Transverse colon (tissue), 4 donors: ENCODE measurements around the gene ERP27. TPM values are rescaled to one million over a fixed set of nuclear protein-coding genes. Genes with fewer than 3 reads are reported as not detected.

Experiments used
- DNase-seq: peaks from one replicate; pipeline ENCODE4 v3.0.0-alpha.2; 2019
- H3K27ac ChIP-seq, 4 donors: fragments of 200-600 bp; sonication (generic); 2 replicates each; pipeline ENCODE4 v1.5.1; 2016 to 2018; ENCODE audit warnings: inconsistent platforms in 4 of 4
- H3K27me3 ChIP-seq: fragments of 200-600 bp; sonication (generic); 2 replicates; pipeline ENCODE4 v1.5.1; 2017; ENCODE audit warnings: inconsistent platforms
- H3K36me3 ChIP-seq, 4 donors: fragments of 200-600 bp; sonication (generic); 2 replicates each; pipeline ENCODE4 v1.5.1; 2017 to 2019; ENCODE audit warnings: inconsistent platforms in 4 of 4
- H3K4me1 ChIP-seq, 4 donors: fragments of 200-600 bp; sonication (generic); 2 replicates each; pipeline ENCODE4 v1.5.1; 2017 to 2020; ENCODE audit warnings: inconsistent platforms in 4 of 4
- H3K4me3 ChIP-seq, 4 donors: fragments of 200-600 bp; sonication (generic); 1 replicate in 1 of 4; 2 replicates in 3 of 4; pipeline versions ENCODE4 v1.5.1 to v1.6.1; 2017 to 2019; ENCODE audit warnings: inconsistent platforms in 4 of 4
- H3K9me3 ChIP-seq, 2 donors: fragments of 200-600 bp; sonication (generic); 2 replicates each; pipeline ENCODE4 v1.5.1; 2017 to 2019; ENCODE audit warnings: inconsistent platforms in 2 of 2
- EP300 ChIP-seq: sonication (generic); formaldehyde crosslinking; IDR thresholded peaks from one replicate; pipeline ENCODE4 v1.6.1; 2017; ENCODE audit warnings: antibody characterized with exemption, low read depth
- POLR2A ChIP-seq: fragments of 450-650 bp; IDR thresholded peaks from one replicate; pipeline ENCODE4 v1.6.1; 2016; ENCODE audit warnings: antibody characterized with exemption, mild to moderate bottlenecking, moderate library complexity
- POLR2AphosphoS5 ChIP-seq, 3 donors: sonication (generic); formaldehyde crosslinking; IDR thresholded peaks; one replicate each; pipeline ENCODE4 v1.6.1; 2016; ENCODE audit warnings: antibody characterized with exemption in 3 of 3
- WGBS, 2 donors: methylation state at CpG; one replicate each; pipeline ENCODE4 v1.1.5; 2018; ENCODE audit warnings: low coverage in 1 of 2; 5-methylcytosine and 5-hydroxymethylcytosine counted together
- in situ Hi-C, 4 donors: fragments of 200-750 bp; cut with MboI; loops; one replicate each; pipeline versions ENCODE4 v1.15.0 to v1.15.1; 2017; ENCODE audit warnings: low sequenced_read_pairs in 3 of 4, low pct_ligation_motif_present in 1 of 4, low pct_unique_long_range_greater_than_20kb in 1 of 4
- intact Hi-C: fragments of 100-400 bp; cut with DNase I; formaldehyde crosslinking; loops from one replicate; pipeline ENCODE4 v1.15.1; 2023; ENCODE audit warnings: low total_unique reads
- total RNA-seq, 4 donors: library from RNA; depleted of rRNA; stranded (reverse); fragments of >200 nt; gene quantifications; one replicate each; pipeline ENCODE4 v1.1.0, GENCODE V29; 2016
- TF ChIP-seq, protein P1 (sequence below), 5 experiments: fragments of 200-600 bp in 3 of 5; fragments of 450-650 bp in 2 of 5; sonication (generic) in 3 of 5; IDR thresholded peaks; 1 replicate in 2 of 5; 2 replicates in 3 of 5; pipeline ENCODE4 v1.5.1; 2016 to 2017; ENCODE audit warnings: antibody characterized with exemption in 5 of 5, inconsistent platforms in 3 of 5, mild to moderate bottlenecking in 2 of 5, moderate library complexity in 1 of 5

ERP27 gene
- total RNA-seq = 1 to 10 TPM in 1 of 4 donors, under 1 TPM in 1, not detected in 2; 0.64 to 2.6 TPM

DNA sequence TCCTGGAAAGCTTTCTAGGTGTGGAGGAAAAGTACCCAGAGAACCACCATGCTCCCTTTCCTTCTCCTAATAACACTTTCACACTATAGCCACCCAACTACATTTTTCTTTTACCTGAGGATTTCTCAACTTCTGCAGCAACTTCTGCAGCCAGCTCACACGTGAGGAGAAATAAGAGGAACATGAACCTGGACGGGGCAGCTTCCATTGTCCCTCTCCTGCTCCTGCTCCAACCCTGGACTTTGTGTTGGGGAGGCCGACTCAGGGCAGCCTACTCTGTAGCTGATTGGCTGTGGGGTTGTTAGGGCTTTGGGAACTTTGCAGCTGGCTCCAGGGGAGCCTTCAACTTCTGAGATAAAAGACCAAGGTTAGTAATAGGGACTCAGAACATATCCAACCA is at the start of gene ERP27:
TSS of gene ERP27 (minus strand) at position 237 of the 400 bp plus-strand sequence. CDS start at position 208, 29 bp downstream.
- no peak for TF ChIP-seq EP300
- no peak for TF ChIP-seq POLR2AphosphoS5 (IDR thresholded peaks at IDR 0.05)
- TF ChIP-seq, protein P1, sequence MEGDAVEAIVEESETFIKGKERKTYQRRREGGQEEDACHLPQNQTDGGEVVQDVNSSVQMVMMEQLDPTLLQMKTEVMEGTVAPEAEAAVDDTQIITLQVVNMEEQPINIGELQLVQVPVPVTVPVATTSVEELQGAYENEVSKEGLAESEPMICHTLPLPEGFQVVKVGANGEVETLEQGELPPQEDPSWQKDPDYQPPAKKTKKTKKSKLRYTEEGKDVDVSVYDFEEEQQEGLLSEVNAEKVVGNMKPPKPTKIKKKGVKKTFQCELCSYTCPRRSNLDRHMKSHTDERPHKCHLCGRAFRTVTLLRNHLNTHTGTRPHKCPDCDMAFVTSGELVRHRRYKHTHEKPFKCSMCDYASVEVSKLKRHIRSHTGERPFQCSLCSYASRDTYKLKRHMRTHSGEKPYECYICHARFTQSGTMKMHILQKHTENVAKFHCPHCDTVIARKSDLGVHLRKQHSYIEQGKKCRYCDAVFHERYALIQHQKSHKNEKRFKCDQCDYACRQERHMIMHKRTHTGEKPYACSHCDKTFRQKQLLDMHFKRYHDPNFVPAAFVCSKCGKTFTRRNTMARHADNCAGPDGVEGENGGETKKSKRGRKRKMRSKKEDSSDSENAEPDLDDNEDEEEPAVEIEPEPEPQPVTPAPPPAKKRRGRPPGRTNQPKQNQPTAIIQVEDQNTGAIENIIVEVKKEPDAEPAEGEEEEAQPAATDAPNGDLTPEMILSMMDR (IDR thresholded peaks at IDR 0.05) = no peak
- no peak for TF ChIP-seq POLR2A
- 75% methylated on average over 3 of the region's 3 CpGs; no CpG with 5 or more reads in 1 of the 2 donors for WGBS, 2 donors
- H3K4me1 ChIP-seq = peaks cover 0 to 14% (median 3%) of the 10 kb centered on the region in 4 donors

DNA sequence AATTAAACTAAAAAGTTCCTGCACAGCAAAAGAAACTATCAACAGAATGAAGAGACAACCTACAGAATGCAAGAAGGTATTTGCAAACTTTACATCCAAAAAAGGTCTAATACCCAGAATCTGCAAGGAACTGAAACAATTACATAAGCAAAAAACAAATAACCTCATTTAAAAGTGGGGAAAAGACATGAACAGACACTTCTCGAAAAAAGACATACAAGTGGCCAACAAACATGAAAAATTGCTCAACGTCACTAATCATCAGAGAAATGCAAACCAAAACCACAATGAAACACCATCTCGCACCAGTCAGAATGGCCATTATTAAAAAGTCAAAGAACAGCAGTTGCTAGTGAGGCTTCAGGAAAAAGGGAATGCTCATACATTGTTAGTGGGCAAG is 49.7 kb upstream of the ERP27 start:
- no peak overlapping the region for H3K4me3 ChIP-seq
- no peak overlapping the region for H3K27ac ChIP-seq
- in situ Hi-C loops = no loop called here
- H3K27me3 ChIP-seq = no peaks in the 10 kb centered on the region
- no peaks in the 10 kb centered on the region for H3K9me3 ChIP-seq
- no peaks in the 10 kb centered on the region for H3K4me1 ChIP-seq
- no peaks in the 10 kb centered on the region for H3K36me3 ChIP-seq
- intact Hi-C loops = loop anchor here (5.0 kb wide), 1 partner anchor 136 kb away; no protein-coding TSS in a partner anchor
- WGBS, 2 donors = 69 to 80% methylated on average over 3 of the region's 3 CpGs
- DNase-seq = no peak
- TF ChIP-seq, protein P1 (IDR thresholded peaks at IDR 0.05) = no peak
- TF ChIP-seq POLR2A = no peak
- no peak for TF ChIP-seq POLR2AphosphoS5 (IDR thresholded peaks at IDR 0.05)
- TF ChIP-seq EP300 = no peak

More for the DNA sequence above, at the start of gene ERP27:
- Histone ChIP-seq H3K4me3 (no peak within 1 kb of the TSS), H3K27ac (peak within 1 kb of the TSS in 1 of 4 donors; percentile 30), H3K27me3 (no peaks in the 10 kb centered on the region), H3K9me3 (no peaks in the 10 kb centered on the region), H3K36me3 (no peaks in the 10 kb centered on the region)
- intact Hi-C loops (no loop called here), in situ Hi-C loops (no loop called here)
- no peak for DNase-seq

GRCh38 chr12:14986449-14986848 is 48.1 kb upstream of the ERP27 start:
- in situ Hi-C loops (no loop called here), intact Hi-C loops (loop anchor here (5.0 kb wide), 1 partner anchor 134 kb away; no protein-coding TSS in a partner anchor)

DNA sequence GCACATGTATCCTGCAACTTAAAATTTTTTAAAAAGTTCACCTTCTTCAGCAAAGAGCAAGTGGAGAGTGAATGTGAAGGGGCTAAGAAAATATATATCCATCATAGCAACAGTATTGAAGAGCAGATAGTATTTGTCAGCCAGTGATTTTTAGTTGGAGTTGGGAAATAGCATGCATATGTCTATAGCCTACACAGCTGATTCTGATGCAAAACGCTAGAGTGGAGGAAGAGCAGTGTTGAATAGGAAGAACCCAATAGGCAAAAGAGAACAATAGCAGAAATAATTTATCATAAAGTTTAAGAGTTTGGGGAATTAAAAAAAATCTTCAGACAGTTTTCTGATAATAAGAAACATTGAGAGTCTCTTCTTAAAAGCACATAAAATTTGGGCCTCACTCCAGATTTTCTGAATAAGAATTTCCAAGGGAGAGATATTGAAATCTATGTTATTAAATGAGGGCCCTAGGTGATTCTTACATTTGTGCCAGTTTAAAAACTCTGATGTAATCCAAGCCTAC is 46.5 kb upstream of the ERP27 start:
- Histone ChIP-seq H3K9me3 (no peaks in the 10 kb centered on the region), H3K36me3 (no peaks in the 10 kb centered on the region), H3K4me1 (no peaks in the 10 kb centered on the region), H3K27me3 (no peaks in the 10 kb centered on the region), H3K4me3 (no peak overlapping the region), H3K27ac (no peak overlapping the region)
- intact Hi-C loops = loop anchor here (5.0 kb wide), 1 partner anchor 133 kb away; no protein-coding TSS in a partner anchor
- in situ Hi-C loops = no loop called here
- no peak for DNase-seq
- TF ChIP-seq POLR2A = no peak
- TF ChIP-seq POLR2AphosphoS5 (IDR thresholded peaks at IDR 0.05) = no peak
- TF ChIP-seq, protein P1 (IDR thresholded peaks at IDR 0.05) = no peak
- no peak for TF ChIP-seq EP300
- WGBS, 2 donors = 80 to 86% methylated on average over 1 of the region's 1 CpG

More at GRCh38 chr12:14986449-14986848, 48.1 kb upstream of the ERP27 start:
- H3K36me3 ChIP-seq = no peaks in the 10 kb centered on the region
- WGBS, 2 donors = 64 to 72% methylated on average over 4 of the region's 4 CpGs
- H3K9me3 ChIP-seq = no peaks in the 10 kb centered on the region
- no peaks in the 10 kb centered on the region for H3K4me1 ChIP-seq
- TF ChIP-seq POLR2AphosphoS5 (IDR thresholded peaks at IDR 0.05) = no peak
- TF ChIP-seq POLR2A = no peak
- TF ChIP-seq, protein P1 (IDR thresholded peaks at IDR 0.05) = peak in 1 of 5 experiments; percentile 2
- no peak for TF ChIP-seq EP300
- no peak overlapping the region for H3K27ac ChIP-seq
- H3K27me3 ChIP-seq = no peaks in the 10 kb centered on the region
- H3K4me3 ChIP-seq = no peak overlapping the region
- DNase-seq = no peak
